Hypothalamus (tissue), 51 donors: ENCODE measurements around the gene GPR108.

Experiments
- DNase-seq, 51 donors: peaks; one replicate each; lab custom pipeline; 2025; lab: John Stamatoyannopoulos, UW

Gene GPR108

DNA sequence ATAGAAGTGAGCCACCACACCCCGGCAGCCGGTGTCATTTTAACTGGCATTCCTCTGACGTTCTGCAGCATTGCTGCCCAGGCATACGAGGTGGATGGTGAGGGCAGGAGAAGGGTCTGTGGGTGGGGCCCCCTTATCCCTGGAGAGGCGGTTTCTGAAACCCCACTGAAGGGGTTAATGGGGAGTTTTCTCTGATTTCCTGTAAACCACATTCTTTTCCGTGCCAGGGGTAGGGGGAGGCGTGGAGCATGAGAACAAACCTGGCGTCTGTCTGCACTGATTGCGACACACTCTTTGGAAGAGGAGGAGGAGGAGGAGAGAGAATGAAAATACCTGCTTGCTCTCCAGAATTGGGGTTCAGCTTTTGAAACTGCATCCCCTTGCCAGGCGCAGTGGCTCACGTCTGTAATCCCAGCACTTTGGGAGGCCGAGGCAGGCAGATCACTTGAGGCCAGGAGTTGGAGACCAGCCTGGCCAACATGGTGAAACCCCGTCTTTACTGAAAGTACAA lies 14.2 kb downstream of the GPR108 start:
- DNase-seq, result no peak

DNA sequence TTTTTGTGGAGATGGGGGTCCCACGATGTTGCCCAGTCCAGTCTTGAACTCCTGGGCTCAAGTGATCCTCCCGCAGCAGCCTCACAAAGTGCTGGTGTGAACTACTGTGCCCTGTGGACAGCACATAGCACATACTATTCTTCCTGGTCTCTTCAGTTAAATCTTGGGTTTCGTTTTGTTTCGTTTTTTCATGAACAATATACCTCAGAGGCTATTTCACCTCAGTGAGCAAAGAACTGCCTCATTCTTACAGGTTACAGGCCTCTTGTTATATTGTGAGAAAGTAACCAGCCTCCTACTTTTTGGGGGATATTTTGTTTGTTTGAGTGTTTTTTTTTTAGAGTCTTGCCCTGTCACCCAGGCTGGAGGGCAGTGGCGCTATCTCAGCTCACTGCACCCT lies 15.6 kb downstream of the GPR108 start:
- DNase-seq, result no peak

GRCh38 chr19:6721138-6721474 lies 16.3 kb downstream of the GPR108 start:
- no peak for DNase-seq

- DNase-seq, result peak in 12 of 51 donors; percentile 7 to 57 (median 16)
Observed at GRCh38 chr19:6720369-6721137, 16.8 kb downstream of the GPR108 start, which contains the start of gene C3. Gene C3 (minus strand): TSS chr19:6720650. CDS start chr19:6720589, 61 bp downstream.

DNA sequence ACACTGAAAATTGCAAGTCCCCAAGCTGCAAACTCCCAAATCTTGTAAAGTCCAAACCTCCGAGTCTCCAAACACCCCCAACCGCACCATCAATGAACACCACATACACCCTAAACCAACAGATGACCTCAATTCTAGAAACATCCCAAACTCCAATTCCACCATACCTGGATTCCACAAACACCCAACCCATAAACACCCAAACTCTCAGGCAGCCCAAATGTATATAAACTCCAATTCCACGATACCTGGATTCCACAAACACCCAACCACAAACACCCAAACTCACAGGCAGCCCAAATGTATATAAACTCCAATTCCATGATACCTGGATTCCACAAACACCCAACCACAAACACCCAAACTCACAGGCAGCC lies 17.4 kb downstream of the GPR108 start:
- DNase-seq, result no peak

GRCh38 chr19:6719540-6719861 lies 17.9 kb downstream of the GPR108 start:
- peak in 5 of 51 donors; percentile 4 to 31 (median 13) for DNase-seq

- peak in 23 of 51 donors; percentile 6 to 73 (median 32) for DNase-seq
Observed at GRCh38 chr19:6718741-6719539, 18.4 kb downstream of the GPR108 start.

- DNase-seq, result no peak
Observed at GRCh38 chr19:6718111-6718740, 19.2 kb downstream of the GPR108 start.

DNA sequence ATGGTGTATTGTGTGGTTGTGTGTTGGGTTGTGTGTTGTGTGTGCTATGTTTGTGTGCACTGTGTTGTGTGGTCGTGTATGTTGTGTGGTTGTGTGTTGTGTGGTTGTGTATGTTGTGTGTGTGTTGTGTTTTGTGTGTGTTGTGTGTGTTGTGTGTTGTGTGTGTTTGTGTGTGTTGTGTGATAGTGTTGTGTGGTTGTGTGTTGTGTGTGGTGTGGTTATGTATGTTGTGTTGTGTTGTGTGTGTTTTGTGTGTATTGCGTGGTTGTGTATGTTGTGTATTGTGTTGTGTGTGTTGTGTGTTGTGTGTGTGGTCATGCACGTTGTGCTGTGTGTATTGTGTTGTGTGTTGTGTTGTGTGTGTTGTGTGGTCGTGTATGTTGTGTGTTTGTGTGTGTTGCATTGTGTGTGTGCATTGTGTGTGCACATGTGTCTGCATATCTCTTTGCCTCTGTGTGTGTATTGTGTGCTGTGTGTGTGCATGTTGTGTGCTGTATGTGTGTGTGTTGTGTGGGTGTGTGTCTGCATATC lies 19.9 kb downstream of the GPR108 start:
- DNase-seq, result no peak

GRCh38 chr19:6717036-6717435 lies 20.3 kb downstream of the GPR108 start:
- no peak for DNase-seq

DNA sequence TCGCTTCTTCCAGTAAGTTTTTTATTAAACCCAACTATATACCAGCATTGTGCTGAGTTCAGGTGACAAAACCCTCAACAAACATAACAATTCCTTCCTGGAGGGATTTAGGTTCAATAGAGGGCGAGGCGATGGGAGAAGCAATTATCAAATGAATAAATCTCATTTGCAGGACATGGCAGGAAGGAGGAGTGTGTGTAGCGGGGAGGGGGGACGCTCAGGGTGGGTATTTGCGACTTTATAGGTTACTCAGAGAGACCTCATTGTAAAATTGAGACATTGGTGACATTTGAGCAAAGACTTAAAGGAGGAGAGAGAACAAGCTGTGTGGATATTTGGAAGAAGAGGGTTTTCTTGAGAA lies 20.8 kb downstream of the GPR108 start:
- no peak for DNase-seq

DNA sequence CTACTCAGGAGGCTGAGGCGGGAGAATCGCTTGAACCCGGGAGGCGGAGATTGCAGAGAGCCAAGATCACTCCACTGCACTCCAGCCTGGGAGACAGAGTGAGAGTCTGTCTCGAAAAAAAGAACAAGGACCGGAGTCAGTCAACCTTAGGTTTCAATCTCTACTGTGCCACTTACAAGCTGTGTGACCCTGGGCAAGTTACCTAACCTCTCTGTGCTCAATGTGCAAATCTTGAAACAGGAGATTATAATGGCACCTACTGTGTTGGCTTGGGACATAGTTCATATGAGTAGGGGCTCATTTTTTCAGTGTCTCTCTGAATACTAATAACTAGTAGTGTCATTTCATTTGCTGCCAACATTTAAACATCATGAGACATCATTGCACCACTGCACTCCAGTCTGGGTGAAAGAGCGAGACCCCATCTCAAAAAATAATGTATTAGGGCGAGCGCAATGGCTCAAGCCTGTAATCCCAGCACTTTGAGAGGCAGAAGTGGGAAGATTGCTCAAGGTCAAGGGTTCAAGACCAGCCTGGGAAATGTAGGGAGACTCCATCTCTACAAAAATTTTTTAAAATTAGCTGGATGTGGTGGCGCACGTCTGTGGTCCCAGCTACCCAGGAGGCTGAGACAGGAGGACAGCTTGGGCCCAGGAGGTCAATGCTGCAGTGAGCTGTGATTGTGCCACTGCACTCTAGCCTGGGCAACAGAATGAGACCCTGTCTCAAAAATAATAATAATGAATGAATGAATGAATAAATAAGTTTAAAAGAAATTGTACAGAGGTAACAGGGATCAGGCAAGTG lies 22.4 kb downstream of the GPR108 start:
- no peak for DNase-seq

DNA sequence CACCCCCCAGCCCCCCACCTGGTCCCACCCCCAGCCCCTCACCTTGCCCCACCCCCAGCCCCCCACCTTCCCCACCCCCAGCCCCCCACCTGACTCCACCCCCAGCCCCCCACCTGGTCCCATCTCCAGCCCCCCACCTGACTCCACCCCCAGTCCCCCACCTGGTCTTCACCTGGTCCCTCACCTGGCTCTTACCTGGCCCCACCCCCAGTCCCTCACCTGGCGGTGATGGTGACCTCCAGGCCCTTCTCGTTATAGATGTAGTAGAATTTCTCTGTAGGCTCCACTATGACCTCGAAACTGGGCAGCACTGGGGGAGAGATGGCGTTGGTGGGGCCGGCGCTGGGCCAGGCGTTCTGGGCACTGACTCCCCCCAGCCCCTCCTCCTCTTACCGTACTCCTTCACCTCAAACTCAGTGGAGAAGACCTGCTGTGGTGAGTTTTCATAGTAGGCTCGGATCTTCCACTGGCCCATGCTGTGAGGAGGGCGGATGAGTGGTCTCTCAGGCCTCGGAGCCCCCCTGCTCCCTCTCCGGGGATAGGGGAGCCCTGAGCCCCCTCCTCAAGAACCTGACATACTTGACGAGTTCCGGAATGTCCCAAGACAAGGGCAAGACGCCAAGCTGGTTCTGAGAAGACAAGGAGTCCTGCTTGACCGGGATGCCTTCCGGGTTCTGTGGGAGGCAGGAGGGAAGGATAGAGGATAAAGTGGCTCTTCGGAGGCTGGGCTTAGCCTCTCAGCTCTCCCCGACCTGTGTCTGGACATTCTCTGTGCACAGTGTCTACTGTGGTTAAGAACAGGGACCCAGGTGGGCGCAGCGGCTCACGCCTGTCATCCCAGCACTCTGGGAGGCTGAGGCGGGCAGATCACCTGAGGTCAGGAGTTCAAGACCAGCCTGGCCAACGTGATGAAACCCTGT lies 23.3 kb downstream of the GPR108 start:
- no peak for DNase-seq

GRCh38 chr19:6712692-6713670 lies 24.4 kb downstream of the GPR108 start:
- no peak for DNase-seq

GRCh38 chr19:6712231-6712630 lies 25.1 kb downstream of the GPR108 start:
- DNase-seq, result no peak

GRCh38 chr19:6711605-6712004 lies 25.8 kb downstream of the GPR108 start:
- no peak for DNase-seq

DNA sequence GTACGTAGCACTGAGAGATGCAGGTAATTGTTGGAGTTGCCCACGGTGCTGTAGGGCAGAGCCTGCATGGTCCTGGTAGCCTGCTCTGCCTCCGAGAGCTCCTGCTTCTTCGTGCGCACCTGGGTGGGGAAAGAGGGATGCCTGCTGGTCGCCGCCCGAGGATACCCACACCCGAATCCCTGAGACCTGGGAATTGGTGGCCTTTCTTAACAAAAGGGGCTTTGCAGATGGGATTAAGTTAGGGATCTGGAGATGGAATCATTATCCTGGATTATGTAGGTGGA lies 26.4 kb downstream of the GPR108 start:
- DNase-seq, result no peak

DNA sequence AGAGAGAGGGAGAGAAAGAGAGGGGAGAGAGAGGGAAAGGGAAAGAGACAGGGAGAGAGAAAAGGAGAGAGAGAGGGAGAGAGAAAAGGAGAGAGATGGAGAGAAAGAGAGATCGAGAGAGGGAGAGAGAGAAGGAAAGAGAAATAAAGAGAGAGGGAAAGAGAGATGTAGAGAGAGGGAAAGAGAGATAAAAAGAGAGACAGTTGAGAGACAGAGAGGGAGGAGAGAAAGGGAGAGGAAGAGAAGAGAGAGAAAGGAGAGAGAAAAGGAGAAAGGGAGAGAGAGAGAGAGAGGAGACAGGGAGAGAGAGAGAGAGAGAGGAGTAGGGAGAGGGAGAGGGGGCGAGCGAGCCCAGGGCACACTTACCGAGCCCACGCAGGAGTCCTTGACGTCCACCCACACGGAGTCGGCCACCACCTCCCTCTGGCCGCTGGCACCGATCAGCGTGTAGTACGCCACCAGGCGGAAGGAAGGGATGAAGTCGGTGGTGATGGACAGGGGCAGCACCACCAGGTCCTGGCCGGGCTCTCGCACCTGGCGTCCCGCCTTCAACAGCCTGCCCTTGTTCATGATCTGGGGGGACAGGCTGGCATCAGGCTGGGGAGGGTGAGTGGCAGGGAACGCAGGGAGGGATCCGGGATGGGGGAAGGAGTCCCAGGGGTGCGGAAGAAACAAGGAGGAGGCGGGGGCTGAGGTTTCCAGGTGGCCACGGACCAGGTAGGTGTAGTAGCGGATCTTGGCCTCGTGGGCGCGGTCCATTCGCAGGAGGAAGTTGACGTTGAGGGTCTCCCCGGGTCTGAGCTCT lies 26.9 kb downstream of the GPR108 start:
- no peak for DNase-seq
